MM.1S (cell line): Measurements from ENCODE around the gene USP46.

Experiments used
- DNase-seq: peaks from one replicate; pipeline ENCODE4 v3.0.0-alpha.2; 2015
- H2AFZ ChIP-seq: fragments of 300-600 bp; sonication (generic); 2 replicates; pipeline ENCODE4 v1.6.0; 2016; ENCODE audit warnings: antibody characterized with exemption, low read length
- H3F3A ChIP-seq: fragments of 300-600 bp; sonication (generic); 2 replicates; pipeline ENCODE4 v1.6.1; 2016; ENCODE audit warnings: mild to moderate bottlenecking, antibody characterized with exemption, low read length, moderate library complexity, mixed read lengths; ENCODE audit not compliant: insufficient read depth
- H3K27ac ChIP-seq: fragments of 300-600 bp; sonication (generic); 2 replicates; pipeline ENCODE4 v1.5.1; 2016; ENCODE audit warnings: mild to moderate bottlenecking, low read length
- H3K27me3 ChIP-seq: fragments of 300-600 bp; sonication (generic); replicated peaks from 2 replicates; pipeline ENCODE4 v1.6.0; 2016; ENCODE audit warnings: low read length; ENCODE audit not compliant: insufficient read depth
- H3K36me3 ChIP-seq: fragments of 300-600 bp; sonication (generic); replicated peaks from 2 replicates; pipeline ENCODE4 v1.6.1; 2016; ENCODE audit warnings: mild to moderate bottlenecking, low read length, mixed read lengths; ENCODE audit not compliant: insufficient read depth
- H3K4me1 ChIP-seq: fragments of 300-600 bp; sonication (generic); 2 replicates; pipeline ENCODE4 v1.6.1; 2016; ENCODE audit warnings: low read length, mixed read lengths
- H3K4me2 ChIP-seq: fragments of 300-600 bp; sonication (generic); 2 replicates; pipeline ENCODE4 v1.6.0; 2016; ENCODE audit warnings: low read depth, low read length
- H3K4me3 ChIP-seq: fragments of 300-600 bp; sonication (generic); 2 replicates; pipeline ENCODE4 v1.5.1; 2016; ENCODE audit warnings: low read length, mixed read lengths
- H3K79me2 ChIP-seq: fragments of 300-600 bp; sonication (generic); 2 replicates; pipeline ENCODE4 v1.6.1; 2016; ENCODE audit warnings: mixed run types, low read length, mixed read lengths
- H3K9ac ChIP-seq: fragments of 300-600 bp; sonication (generic); 2 replicates; pipeline ENCODE4 v1.6.1; 2016; ENCODE audit warnings: low read length, mixed read lengths
- H3K9me2 ChIP-seq: fragments of 300-600 bp; sonication (generic); replicated peaks from 2 replicates; pipeline ENCODE4 v1.6.1; 2016; ENCODE audit warnings: mild to moderate bottlenecking, low read length, mixed read lengths; ENCODE audit not compliant: insufficient read depth
- H3K9me3 ChIP-seq: fragments of 300-600 bp; sonication (generic); replicated peaks from 2 replicates; pipeline ENCODE4 v1.6.1; 2016; ENCODE audit warnings: mild to moderate bottlenecking, low read length, mixed read lengths; ENCODE audit not compliant: insufficient read depth
- H4K20me1 ChIP-seq: fragments of 300-600 bp; sonication (generic); 2 replicates; pipeline ENCODE4 v1.6.1; 2016; ENCODE audit warnings: mild to moderate bottlenecking, low read length, moderate library complexity, mixed read lengths; ENCODE audit not compliant: insufficient read depth
- EZH2 ChIP-seq: fragments of 300-600 bp; sonication (generic); optimal IDR thresholded peaks from 2 replicates; pipeline ENCODE3; 2017; ENCODE audit warnings: low read depth, mild to moderate bottlenecking, antibody characterized with exemption, low read length, mixed read lengths
- EZH2phosphoT487 ChIP-seq: fragments of 300-600 bp; sonication (generic); IDR thresholded peaks from 2 replicates; pipeline ENCODE4 v1.6.1; 2018; ENCODE audit warnings: antibody characterized with exemption, low read length
- TF ChIP-seq, protein P1 (sequence below): fragments of 300-600 bp; sonication (generic); IDR thresholded peaks from 2 replicates; pipeline ENCODE4 v1.5.1; 2016; ENCODE audit warnings: antibody characterized with exemption, low read length, mixed read lengths

USP46 gene

DNA sequence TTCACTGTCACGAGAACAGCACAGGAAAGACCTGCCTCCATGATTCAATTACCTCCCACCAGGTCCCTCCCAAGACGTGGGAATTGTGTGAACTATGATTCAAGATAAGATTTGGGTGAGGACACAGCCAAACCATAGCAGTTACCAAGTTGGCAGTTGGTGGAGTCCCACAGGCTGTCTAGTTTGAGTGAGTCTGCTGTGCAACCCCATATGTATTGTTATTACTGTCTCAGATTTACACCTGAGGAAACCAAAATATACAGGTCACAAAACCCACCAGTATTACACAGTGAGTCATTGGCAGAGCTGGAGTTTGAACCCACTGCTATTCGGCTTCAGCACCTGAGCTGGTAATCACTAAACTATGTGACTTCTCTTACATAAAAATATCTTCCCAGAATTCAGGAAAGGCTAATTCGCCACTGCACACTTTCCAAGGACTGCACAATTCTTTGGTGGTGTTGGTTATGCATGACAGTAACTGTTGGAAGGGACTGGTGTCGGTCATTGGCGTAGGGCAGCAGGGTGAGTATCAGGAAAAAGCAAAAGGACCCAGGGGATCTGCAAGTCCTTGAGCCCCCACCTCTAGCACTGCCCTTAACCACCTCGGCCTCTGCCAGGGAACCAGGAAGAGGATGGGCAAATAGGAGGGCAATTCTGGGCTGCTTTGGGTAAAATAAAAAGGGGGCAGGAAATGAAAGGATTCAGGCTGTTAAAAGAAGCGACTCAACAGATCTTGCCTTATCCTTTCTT lies 110.1 kb downstream of the USP46 start:
- no peak overlapping the region for H2AFZ ChIP-seq
- H3K27ac ChIP-seq, result no peak overlapping the region
- no peaks in the 10 kb centered on the region for H3K36me3 ChIP-seq
- TF ChIP-seq, protein P1, sequence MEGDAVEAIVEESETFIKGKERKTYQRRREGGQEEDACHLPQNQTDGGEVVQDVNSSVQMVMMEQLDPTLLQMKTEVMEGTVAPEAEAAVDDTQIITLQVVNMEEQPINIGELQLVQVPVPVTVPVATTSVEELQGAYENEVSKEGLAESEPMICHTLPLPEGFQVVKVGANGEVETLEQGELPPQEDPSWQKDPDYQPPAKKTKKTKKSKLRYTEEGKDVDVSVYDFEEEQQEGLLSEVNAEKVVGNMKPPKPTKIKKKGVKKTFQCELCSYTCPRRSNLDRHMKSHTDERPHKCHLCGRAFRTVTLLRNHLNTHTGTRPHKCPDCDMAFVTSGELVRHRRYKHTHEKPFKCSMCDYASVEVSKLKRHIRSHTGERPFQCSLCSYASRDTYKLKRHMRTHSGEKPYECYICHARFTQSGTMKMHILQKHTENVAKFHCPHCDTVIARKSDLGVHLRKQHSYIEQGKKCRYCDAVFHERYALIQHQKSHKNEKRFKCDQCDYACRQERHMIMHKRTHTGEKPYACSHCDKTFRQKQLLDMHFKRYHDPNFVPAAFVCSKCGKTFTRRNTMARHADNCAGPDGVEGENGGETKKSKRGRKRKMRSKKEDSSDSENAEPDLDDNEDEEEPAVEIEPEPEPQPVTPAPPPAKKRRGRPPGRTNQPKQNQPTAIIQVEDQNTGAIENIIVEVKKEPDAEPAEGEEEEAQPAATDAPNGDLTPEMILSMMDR, result no peak
- TF ChIP-seq EZH2, result no peak
- no peak for TF ChIP-seq EZH2phosphoT487
- no peaks in the 10 kb centered on the region for H3K4me1 ChIP-seq
- DNase-seq, result no peak
- no peak overlapping the region for H3K4me3 ChIP-seq
- no peaks in the 10 kb centered on the region for H3K27me3 ChIP-seq
- no peaks in the 10 kb centered on the region for H3F3A ChIP-seq
- no peak overlapping the region for H3K4me2 ChIP-seq
- no peaks in the 10 kb centered on the region for H4K20me1 ChIP-seq
- H3K9me3 ChIP-seq, result no peaks in the 10 kb centered on the region
- no peak overlapping the region for H3K9ac ChIP-seq
- H3K79me2 ChIP-seq, result no peaks in the 10 kb centered on the region
- no peaks in the 10 kb centered on the region for H3K9me2 ChIP-seq

DNA sequence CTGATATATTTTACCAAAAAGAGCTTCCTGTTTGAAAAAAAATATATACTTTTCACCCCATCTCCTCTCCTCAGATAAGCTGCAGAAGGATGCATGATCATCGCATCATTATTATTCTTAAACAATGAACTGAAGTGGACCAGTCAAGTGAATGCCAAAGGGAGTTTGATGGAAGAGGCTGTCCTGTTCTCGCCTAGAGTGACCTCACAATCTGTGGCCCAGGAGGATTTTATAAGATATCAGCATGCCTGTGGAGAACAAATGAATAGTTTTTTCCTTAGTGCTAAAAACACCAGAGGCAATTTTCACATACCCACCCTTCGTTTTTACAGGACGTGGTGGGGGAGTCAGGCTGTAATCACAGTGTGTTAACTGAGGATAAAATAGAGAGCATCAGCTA lies 112.7 kb downstream of the USP46 start:
- no peaks in the 10 kb centered on the region for H3K4me1 ChIP-seq
- H3K27me3 ChIP-seq, result no peaks in the 10 kb centered on the region
- no peak for DNase-seq
- no peak overlapping the region for H3K9ac ChIP-seq
- no peaks in the 10 kb centered on the region for H3K79me2 ChIP-seq
- no peak overlapping the region for H3K4me3 ChIP-seq
- no peak overlapping the region for H3K4me2 ChIP-seq
- H3K36me3 ChIP-seq, result no peaks in the 10 kb centered on the region
- no peaks in the 10 kb centered on the region for H4K20me1 ChIP-seq
- H2AFZ ChIP-seq, result no peak overlapping the region
- H3F3A ChIP-seq, result no peaks in the 10 kb centered on the region
- no peaks in the 10 kb centered on the region for H3K9me3 ChIP-seq
- H3K27ac ChIP-seq, result no peak overlapping the region
- H3K9me2 ChIP-seq, result no peaks in the 10 kb centered on the region
- TF ChIP-seq, protein P1, result no peak
- no peak for TF ChIP-seq EZH2
- no peak for TF ChIP-seq EZH2phosphoT487

DNA sequence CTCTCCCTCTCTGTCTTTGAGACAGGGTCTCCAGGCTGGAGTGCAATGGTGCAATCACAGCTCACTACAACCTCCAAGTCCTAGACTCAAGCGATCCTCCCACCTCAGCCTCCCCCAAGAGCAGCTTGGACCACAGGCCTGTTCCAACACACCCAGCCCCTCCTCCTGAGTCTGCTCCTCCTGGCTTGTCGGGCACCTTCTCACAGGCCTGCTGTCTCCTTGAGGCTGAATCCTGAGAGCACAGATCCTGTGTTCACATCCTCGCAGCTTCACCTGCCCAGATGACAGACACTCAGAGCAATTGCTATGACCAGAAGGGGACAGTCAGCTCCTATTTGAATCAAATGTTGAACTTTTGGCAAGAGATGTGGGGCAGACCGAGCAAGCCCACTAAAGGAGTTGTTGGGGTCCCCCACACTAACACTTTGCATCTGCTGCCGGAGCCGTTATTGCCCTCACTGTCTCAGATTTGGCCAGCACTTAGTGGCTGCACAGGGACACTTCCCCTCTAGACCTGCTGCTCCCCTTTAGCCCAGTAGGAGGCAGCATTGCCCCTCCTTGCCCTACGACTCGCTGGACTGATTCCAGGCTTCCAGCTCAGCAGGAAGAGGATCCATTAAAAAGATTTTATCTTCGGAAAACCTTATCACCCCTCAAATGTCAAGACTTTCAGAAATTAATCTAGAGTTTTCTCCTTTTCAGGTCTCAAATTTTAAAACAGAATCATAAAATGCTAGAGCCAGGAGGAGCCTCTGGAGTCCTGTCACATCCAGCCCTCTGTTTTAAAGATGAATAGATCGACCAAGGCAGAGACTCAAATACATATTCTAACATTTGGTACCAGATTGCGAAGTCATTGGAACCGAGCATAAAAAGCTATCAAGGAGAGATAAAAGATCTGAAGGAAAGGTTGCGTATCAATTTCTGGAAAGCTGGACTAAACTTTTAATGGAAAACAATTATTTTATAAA lies 113.7 kb downstream of the USP46 start:
- Histone ChIP-seq H4K20me1 (no peaks in the 10 kb centered on the region), H3K27me3 (no peaks in the 10 kb centered on the region), H3K4me3 (no peak overlapping the region), H3K36me3 (no peaks in the 10 kb centered on the region), H3K27ac (no peak overlapping the region), H2AFZ (no peak overlapping the region), H3F3A (no peaks in the 10 kb centered on the region), H3K9me2 (no peaks in the 10 kb centered on the region), H3K9ac (no peak overlapping the region), H3K9me3 (no peaks in the 10 kb centered on the region), H3K79me2 (no peaks in the 10 kb centered on the region), H3K4me2 (no peak overlapping the region), H3K4me1 (no peaks in the 10 kb centered on the region)
- TF ChIP-seq EZH2phosphoT487, result no peak
- TF ChIP-seq, protein P1, result peak; percentile 88
- peak; percentile 43 for DNase-seq
